ENCODE data around the gene STN1. TPM values are rescaled to one million over a fixed set of nuclear protein-coding genes. Genes with fewer than 3 reads are reported as not detected.

The STN1 gene
- total RNA-seq, 1 experiment from 2014 or later, result 28.7 TPM

- no peak for DNase-seq (ENCODE audit: low spot score)
- in situ Hi-C loops (cut with HindIII; ENCODE audit: low sequenced_read_pairs), result no loop called here
Observed at GRCh38 chr10:103876155-103876554, 41.8 kb downstream of the STN1 start.

- no peak for DNase-seq (ENCODE audit: low spot score)
- in situ Hi-C loops (cut with HindIII; ENCODE audit: low sequenced_read_pairs), result no loop called here
Observed at GRCh38 chr10:103874730-103875129, 43.3 kb downstream of the STN1 start.

- no peak for DNase-seq (ENCODE audit: low spot score)
Observed at GRCh38 chr10:103872137-103872931, 45.6 kb downstream of the STN1 start.

GRCh38 chr10:103871006-103871405 is 47.0 kb downstream of the STN1 start:
- in situ Hi-C loops (cut with HindIII; ENCODE audit: low sequenced_read_pairs), result no loop called here
- DNase-seq (ENCODE audit: low spot score), result no peak

More at GRCh38 chr10:103872137-103872931, 45.6 kb downstream of the STN1 start:
- in situ Hi-C loops (cut with HindIII; ENCODE audit: low sequenced_read_pairs), result no loop called here

- in situ Hi-C loops (cut with HindIII; ENCODE audit: low sequenced_read_pairs), result no loop called here
- no peak for DNase-seq (ENCODE audit: low spot score)
Observed at GRCh38 chr10:103870516-103870915, 47.5 kb downstream of the STN1 start.

DNA sequence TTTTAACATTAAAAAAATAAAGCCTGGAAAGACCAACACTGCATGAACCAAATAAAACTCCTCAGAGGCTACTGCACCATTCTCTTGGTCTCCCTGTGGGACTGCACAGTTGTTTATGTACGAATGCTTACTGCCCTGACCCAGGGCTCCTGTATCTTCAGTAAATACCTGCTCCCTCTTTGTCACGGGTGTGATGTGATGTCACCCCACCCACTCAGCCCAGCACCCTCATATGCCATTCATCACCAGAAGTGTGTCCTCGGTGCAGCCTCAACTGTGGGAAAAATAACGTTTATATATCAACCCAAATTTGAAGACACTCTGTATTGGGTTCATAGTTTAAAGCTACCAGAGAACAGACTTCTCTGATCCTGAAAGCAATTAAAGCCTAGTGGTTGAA is 48.6 kb downstream of the STN1 start:
- DNase-seq (ENCODE audit: low spot score), result no peak
- in situ Hi-C loops (cut with HindIII; ENCODE audit: low sequenced_read_pairs), result no loop called here

DNA sequence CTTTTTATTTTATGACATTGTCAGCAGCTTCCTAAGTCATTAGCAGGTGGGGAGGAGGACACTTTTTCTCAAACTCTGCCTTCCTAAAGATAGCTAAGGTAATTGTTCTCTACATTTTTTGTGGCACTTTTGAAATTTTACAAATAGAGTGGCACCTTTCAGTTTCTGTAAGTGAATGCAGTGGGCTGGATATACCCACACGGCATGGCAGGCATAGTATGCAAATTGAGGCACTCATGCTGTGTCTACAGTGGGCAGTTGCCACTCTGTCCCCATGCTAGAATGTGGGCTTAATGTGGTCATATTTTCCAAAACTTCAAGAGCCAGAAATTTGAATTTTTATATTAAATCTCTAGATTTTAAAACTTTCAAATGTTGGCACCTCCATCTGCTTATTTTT is 49.8 kb downstream of the STN1 start:
- no peak for DNase-seq (ENCODE audit: low spot score)
- in situ Hi-C loops (cut with HindIII; ENCODE audit: low sequenced_read_pairs), result no loop called here

DNA sequence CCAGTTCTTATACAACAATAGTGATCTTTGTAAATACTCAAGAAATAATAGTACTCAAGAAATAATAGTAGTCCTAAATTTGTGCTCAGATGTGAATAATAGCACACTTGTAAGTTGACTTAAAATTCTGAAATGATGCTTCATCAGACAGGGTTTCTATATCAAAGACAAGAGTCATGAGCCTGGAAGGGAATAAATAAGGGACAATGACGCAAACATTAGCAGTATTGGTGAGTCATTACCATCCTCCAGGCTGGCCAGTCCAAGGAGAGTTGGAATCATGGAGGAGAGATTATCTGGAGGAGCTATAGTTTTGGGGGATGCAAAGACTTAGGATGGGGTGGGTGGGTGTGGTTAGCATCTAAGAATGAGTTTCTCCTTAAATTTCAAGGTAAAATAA is 56.5 kb downstream of the STN1 start:
- no peak for DNase-seq (ENCODE audit: low spot score)
- in situ Hi-C loops (cut with HindIII; ENCODE audit: low sequenced_read_pairs), result no loop called here

DNA sequence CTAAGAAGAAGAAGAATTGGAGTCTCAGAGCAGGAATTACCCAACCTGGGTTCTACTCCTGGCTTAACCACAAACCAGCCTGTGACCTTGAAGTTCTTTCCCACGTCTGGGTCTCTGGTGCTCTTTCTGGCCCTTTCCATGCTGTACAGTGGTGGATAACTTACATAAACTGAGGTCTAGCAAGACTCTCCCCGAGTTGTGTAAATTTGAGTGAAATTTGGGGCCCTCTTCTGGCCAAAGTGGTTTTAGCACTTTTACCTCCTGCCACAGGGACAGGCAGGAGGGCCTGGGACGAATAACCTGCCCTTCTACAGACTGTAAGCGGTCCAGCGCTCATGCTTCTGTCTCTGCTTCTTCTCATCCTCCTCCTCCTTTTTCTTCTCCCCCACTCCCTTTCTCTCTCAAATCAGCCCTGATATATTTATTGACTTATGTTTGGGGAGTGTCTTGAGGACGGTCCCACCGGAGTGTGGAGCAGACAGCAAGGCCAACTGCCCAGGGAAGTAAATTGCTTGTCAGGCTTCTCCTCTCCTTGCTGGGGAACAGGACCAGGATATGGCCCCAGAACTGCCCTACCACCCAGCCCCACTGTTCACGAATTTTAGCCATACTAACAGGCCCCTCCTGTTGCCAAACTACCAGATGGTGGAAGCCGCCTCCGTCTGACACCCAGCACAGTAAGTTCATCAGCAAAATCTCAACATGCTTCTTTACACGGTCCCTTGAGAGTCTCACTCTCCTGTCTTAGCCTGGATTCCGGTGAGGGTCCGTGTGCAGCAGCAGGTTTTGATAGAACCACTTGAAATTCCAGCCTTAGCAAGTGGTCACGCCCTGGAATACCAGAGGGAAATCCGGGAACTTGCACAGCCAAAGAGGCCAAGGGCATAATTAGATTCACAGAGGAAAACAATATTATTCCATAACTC is 58.6 kb downstream of the STN1 start:
- DNase-seq (ENCODE audit: low spot score), result peak; percentile 93
- in situ Hi-C loops (cut with HindIII; ENCODE audit: low sequenced_read_pairs), result no loop called here

DNA sequence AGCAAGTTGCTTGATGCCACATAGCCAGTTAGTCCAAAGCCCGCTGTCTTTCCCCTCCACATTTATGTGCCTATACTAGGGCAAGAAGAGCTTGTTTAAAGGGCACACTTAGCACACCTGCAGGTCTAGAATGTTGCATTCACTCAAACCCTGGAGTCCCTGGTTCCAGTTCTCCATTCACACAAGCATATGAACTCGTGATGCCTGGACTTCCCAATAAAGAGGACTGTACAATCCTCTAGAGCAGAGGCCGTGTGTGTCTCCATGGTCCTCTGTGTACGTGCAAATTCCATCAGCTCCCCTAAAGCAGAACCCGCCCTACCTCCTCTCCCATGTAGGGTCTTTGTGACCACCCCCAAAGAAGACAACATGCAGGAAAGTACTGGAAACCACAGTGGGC is 59.6 kb downstream of the STN1 start:
- DNase-seq (ENCODE audit: low spot score), result no peak
- in situ Hi-C loops (cut with HindIII; ENCODE audit: low sequenced_read_pairs), result no loop called here

DNA sequence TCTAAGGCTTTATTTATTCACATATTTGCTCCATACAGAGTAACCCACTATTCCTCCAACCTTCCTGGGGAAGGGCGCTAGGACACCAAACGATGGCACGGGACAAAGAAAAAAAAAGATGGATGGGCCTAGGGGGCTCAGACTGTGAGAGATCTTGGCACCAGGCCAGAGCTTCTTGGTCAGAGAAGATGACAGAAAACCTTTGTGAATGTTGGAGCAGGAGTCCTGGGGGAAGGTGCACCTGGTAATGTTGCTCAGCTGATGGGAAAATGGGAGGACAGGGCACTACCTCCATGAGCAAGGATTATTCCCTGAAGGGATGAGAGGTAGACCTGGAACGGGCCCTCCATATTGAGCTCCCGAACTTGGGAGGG is 61.2 kb downstream of the STN1 start:
- DNase-seq (ENCODE audit: low spot score), result no peak
- in situ Hi-C loops (cut with HindIII; ENCODE audit: low sequenced_read_pairs), result no loop called here

GRCh38 chr10:103855852-103856796 is 61.9 kb downstream of the STN1 start:
- in situ Hi-C loops (cut with HindIII; ENCODE audit: low sequenced_read_pairs), result no loop called here
- DNase-seq (ENCODE audit: low spot score), result no peak

DNA sequence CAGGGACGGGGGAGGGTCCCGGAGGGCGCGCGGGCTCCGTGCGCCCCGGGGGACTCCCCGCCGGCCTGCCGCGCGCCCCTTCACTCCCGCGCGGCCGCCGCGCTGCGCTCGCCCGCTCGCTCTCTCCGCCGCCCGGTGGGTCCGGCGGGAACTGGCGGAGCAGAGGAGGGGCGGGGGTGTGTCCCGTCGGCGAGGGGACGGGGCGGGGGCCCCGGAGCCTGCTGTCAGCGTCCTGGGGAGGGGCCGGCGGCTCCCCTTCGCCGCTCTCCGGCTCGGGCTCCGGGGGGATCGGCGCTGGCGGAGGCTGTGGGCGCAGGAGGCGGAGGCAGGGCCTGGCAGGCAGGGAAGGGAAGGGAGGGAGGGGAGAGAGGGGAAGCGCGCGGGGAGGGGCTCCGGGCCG is 62.6 kb downstream of the STN1 start, which contains the start of gene SH3PXD2A:
Gene SH3PXD2A (minus strand): TSS at position 153 of the 400 bp plus-strand sequence. CDS start 310 bp downstream, outside the sequence.
- in situ Hi-C loops (cut with HindIII; ENCODE audit: low sequenced_read_pairs), result no loop called here
- no peak for DNase-seq (ENCODE audit: low spot score)

GRCh38 chr10:103854686-103855391 is 63.1 kb downstream of the STN1 start:
- in situ Hi-C loops (cut with HindIII; ENCODE audit: low sequenced_read_pairs), result no loop called here
- DNase-seq (ENCODE audit: low spot score), result peak; percentile 57

GRCh38 chr10:103854265-103854685 is 63.7 kb downstream of the STN1 start:
- peak; percentile 39 for DNase-seq (ENCODE audit: low spot score)
- in situ Hi-C loops (cut with HindIII; ENCODE audit: low sequenced_read_pairs), result no loop called here

- in situ Hi-C loops (cut with HindIII; ENCODE audit: low sequenced_read_pairs), result no loop called here
- peak; percentile 49 for DNase-seq (ENCODE audit: low spot score)
Observed at GRCh38 chr10:103853428-103854264, 64.3 kb downstream of the STN1 start.

DNA sequence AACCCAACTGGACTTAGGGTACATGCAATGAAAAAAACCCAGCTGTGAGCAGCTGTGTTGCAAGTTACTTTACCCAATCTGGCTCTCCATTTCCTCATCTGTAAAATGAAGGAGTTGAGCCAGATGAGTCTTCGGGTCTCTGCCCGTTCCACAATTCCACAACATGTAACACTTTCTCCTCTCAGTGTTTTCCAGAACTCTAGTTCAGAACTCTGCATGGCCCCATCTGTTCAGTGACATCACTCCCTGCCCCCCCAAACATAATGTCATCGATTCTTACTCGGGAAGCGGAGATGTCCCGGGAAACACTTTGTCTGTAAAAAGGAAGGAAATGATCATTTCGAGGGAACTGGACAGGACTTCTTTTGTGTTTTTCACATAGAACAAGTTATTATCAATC is 65.1 kb downstream of the STN1 start:
- in situ Hi-C loops (cut with HindIII; ENCODE audit: low sequenced_read_pairs), result no loop called here
- DNase-seq (ENCODE audit: low spot score), result no peak

Data from G401 (cell line).